HepG2 (cell line): ENCODE results near the gene CAMK2A. TPM values are rescaled to one million over a fixed set of nuclear protein-coding genes. Genes with fewer than 3 reads are reported as not detected.

Experiments used
- ATAC-seq: fragments of 200-7000 bp; cut with Tn5 transposase; 3 replicates; pipeline ENCODE4 v1.9.1; 2020; ENCODE audit warnings: mild to moderate bottlenecking, moderate library complexity
- BruUV-seq: library from RNA; stranded (reverse); fragments of 400-500 nt; replicated peaks from 2 replicates; lab custom pipeline; 2021; lab: Mats Ljungman, UMichigan
- CTCF ChIA-PET: fragments of 300-600 bp; formaldehyde crosslinking; extraction: SDS; loops from one replicate; lab custom pipeline; 2021; ENCODE audit warnings: low total read pairs, inconsistent platforms, low intra/inter-chr PET ratio; lab: Yijun Ruan, JAX
- POLR2A ChIA-PET: fragments of 350-600 bp; sonication (Branson Sonifier 250); formaldehyde crosslinking; loops from one replicate; lab custom pipeline; 2020; ENCODE audit warnings: antibody characterized with exemption, inconsistent platforms; lab: Yijun Ruan, JAX
- DNase-seq: peaks from one replicate; pipeline ENCODE4 v3.0.0-alpha.2; 2015; ENCODE audit warnings: low spot score
- FAIRE-seq: peaks from 3 replicates; lab custom pipeline; 2011; peaks lifted over from hg19 to GRCh38; lab: Jason Lieb, UNC
- H2AFZ ChIP-seq: one replicate; pipeline ENCODE4 v1.6.1; 2011; ENCODE audit warnings: low read length, inconsistent platforms
- H3K27ac ChIP-seq: fragments of 300-600 bp; 3 replicates; pipeline ENCODE4 v1.8.0; 2011; ENCODE audit warnings: mixed run types, mild to moderate bottlenecking, mixed read lengths, low read length, inconsistent platforms; ENCODE audit not compliant: insufficient read depth; ENCODE audit errors: extremely low read length
- H3K27me3 ChIP-seq, 2 experiments: fragments of 200-600 bp in 1 of 2; 2 replicates in 1 of 2; 3 replicates in 1 of 2; pipeline versions ENCODE4 v1.6.0 to v1.8.0; 2011; ENCODE audit warnings: low read length in 2 of 2, mild to moderate bottlenecking in 2 of 2, moderate library complexity in 2 of 2, inconsistent platforms in 1 of 2; ENCODE audit not compliant: insufficient read depth in 2 of 2, control insufficient read depth in 1 of 2
- H3K36me3 ChIP-seq, 2 experiments: fragments of 200-600 bp in 1 of 2; replicated peaks in 1 of 2; 2 replicates in 1 of 2; 3 replicates in 1 of 2; pipeline versions ENCODE4 v1.5.1 to v1.8.0; 2011; ENCODE audit warnings: low read length in 2 of 2, inconsistent platforms in 1 of 2; ENCODE audit not compliant: insufficient read depth in 2 of 2, control insufficient read depth in 1 of 2
- H3K4me1 ChIP-seq: 2 replicates; pipeline ENCODE4 v1.5.1; 2012; ENCODE audit warnings: low read length, inconsistent platforms; ENCODE audit not compliant: insufficient read depth
- H3K4me2 ChIP-seq: 2 replicates; pipeline ENCODE4 v1.6.0; 2011; ENCODE audit warnings: low read depth, low read length, inconsistent platforms
- H3K4me3 ChIP-seq, 3 experiments: fragments of 200-600 bp in 1 of 3; sonication (generic), shearing (Covaris generic) in 1 of 3; replicated peaks in 1 of 3; 2 replicates each; pipeline ENCODE4 v1.5.1; 2011 to 2016; ENCODE audit warnings: low read length in 3 of 3, inconsistent platforms in 2 of 3, low read depth in 2 of 3, mild to moderate bottlenecking in 2 of 3, control low read depth in 1 of 3, mixed read lengths in 1 of 3; ENCODE audit not compliant: insufficient read depth in 1 of 3
- H3K79me2 ChIP-seq: one replicate; pipeline ENCODE4 v1.6.1; 2011; ENCODE audit warnings: low read length, inconsistent platforms; ENCODE audit not compliant: insufficient read depth
- H3K9ac ChIP-seq: 2 replicates; pipeline ENCODE4 v1.6.0; 2011; ENCODE audit warnings: mild to moderate bottlenecking, low read depth, low read length, inconsistent platforms; ENCODE audit not compliant: insufficient read depth
- H3K9me3 ChIP-seq: 2 replicates; pipeline ENCODE4 v1.5.1; 2012; ENCODE audit warnings: mild to moderate bottlenecking, low read length
- H4K20me1 ChIP-seq: 2 replicates; pipeline ENCODE4 v1.6.0; 2011; ENCODE audit warnings: inconsistent platforms, mild to moderate bottlenecking, low read length, moderate library complexity; ENCODE audit not compliant: insufficient read depth
- AGO2 ChIP-seq: fragments of 200-400 bp; formaldehyde crosslinking; optimal IDR thresholded peaks from 2 replicates; pipeline ENCODE3; 2017; ENCODE audit warnings: mild to moderate bottlenecking, low read depth, low read length, moderate library complexity
- ATM ChIP-seq: fragments of 450-650 bp; IDR thresholded peaks from 2 replicates; pipeline ENCODE4 v1.7.1; 2017; ENCODE audit warnings: mild to moderate bottlenecking, borderline replicate concordance
- GATAD1 ChIP-seq: IDR thresholded peaks from 2 replicates; pipeline ENCODE4 v1.6.1; 2016; ENCODE audit warnings: missing genetic modification reagents, missing compliant biosample characterization
- KAT8 ChIP-seq: IDR thresholded peaks from 2 replicates; pipeline ENCODE4 v1.6.1; 2016; ENCODE audit warnings: missing genetic modification reagents, missing compliant biosample characterization
- KLF15 ChIP-seq: sonication (generic); formaldehyde crosslinking; IDR thresholded peaks from 2 replicates; pipeline ENCODE4 v1.8.1; 2023; ENCODE audit warnings: borderline replicate concordance, mild to moderate bottlenecking, inconsistent platforms, missing genetic modification reagents, mixed read lengths
- NR2C2 ChIP-seq: sonication (generic); formaldehyde crosslinking; IDR thresholded peaks from 2 replicates; pipeline ENCODE4 v1.4.0; 2020; ENCODE audit warnings: missing genetic modification reagents, mild to moderate bottlenecking, moderate library complexity, borderline replicate concordance
- PRMT3 ChIP-seq: sonication (generic); formaldehyde crosslinking; IDR thresholded peaks from 2 replicates; pipeline ENCODE4 v1.8.1; 2022; ENCODE audit warnings: low read depth, mild to moderate bottlenecking, moderate library complexity, missing genetic modification reagents, borderline replicate concordance
- RNF2 ChIP-seq: fragments of 450-650 bp; conservative IDR thresholded peaks from 2 replicates; pipeline ENCODE4 v1.6.1; 2016; ENCODE audit warnings: low read depth
- SP140L ChIP-seq: sonication (generic); formaldehyde crosslinking; IDR thresholded peaks from 2 replicates; pipeline ENCODE4 v1.4.0; 2020; ENCODE audit warnings: missing genetic modification reagents, borderline replicate concordance
- TFAP4 ChIP-seq: sonication (generic); IDR thresholded peaks from 2 replicates; pipeline ENCODE4 v1.6.1; 2016; ENCODE audit warnings: low read depth, borderline replicate concordance
- ZBTB37 ChIP-seq: sonication (generic); formaldehyde crosslinking; IDR thresholded peaks from 2 replicates; pipeline ENCODE4 v1.4.0; 2020; ENCODE audit warnings: mild to moderate bottlenecking, missing genetic modification reagents
- ZNF292 ChIP-seq: sonication (generic); formaldehyde crosslinking; IDR thresholded peaks from 2 replicates; pipeline ENCODE4 v1.8.1; 2022; ENCODE audit warnings: mild to moderate bottlenecking, low read depth, missing genetic modification reagents, borderline replicate concordance
- ZNF513 ChIP-seq: sonication (generic); formaldehyde crosslinking; conservative IDR thresholded peaks from 2 replicates; pipeline ENCODE4 v1.5.0; 2020; ENCODE audit warnings: missing genetic modification reagents
- ZNF546 ChIP-seq: sonication (generic); formaldehyde crosslinking; conservative IDR thresholded peaks from 2 replicates; pipeline ENCODE4 v1.8.1; 2023; ENCODE audit warnings: mild to moderate bottlenecking, missing genetic modification reagents
- ZNF616 ChIP-seq: sonication (generic); formaldehyde crosslinking; IDR thresholded peaks from 2 replicates; pipeline ENCODE4 v1.5.0; 2020; ENCODE audit warnings: low read depth, mild to moderate bottlenecking, missing genetic modification reagents
- WGBS: methylation state at CpG from one replicate; pipeline ENCODE4 v1.1.6; 2017; ENCODE audit warnings: low lambda C conversion rate; 5-methylcytosine and 5-hydroxymethylcytosine counted together
- in situ Hi-C: cut with HindIII; loops from 2 replicates; pipeline ENCODE4 v1.10.0; 2017; ENCODE audit warnings: low pct_unique_long_range_greater_than_20kb; ENCODE audit not compliant: extremely low pct_ligation_motif_present
- intact Hi-C: fragments of 100-400 bp; cut with micrococcal nuclease; formaldehyde crosslinking; loops from one replicate; pipeline ENCODE4 v1.10.0; 2022; ENCODE audit not compliant: unreplicated experiment
- polyA plus RNA-seq, 8 experiments: library from polyadenylated mRNA; depleted of rRNA in 3 of 8; stranded (reverse) in 7 of 8; unstranded in 1 of 8; fragments of >200 nt; fragmentation: Illumina TruSeq in 4 of 8; extraction: Trizol in 4 of 8; gene quantifications; 2 replicates each; pipeline versions ENCODE4 v1.2.1 to v1.2.3, GENCODE V29; 2011 to 2016; ENCODE audit warnings: low read depth in 4 of 8, missing spikeins in 1 of 8, mixed read lengths in 1 of 8; ENCODE audit not compliant: insufficient read depth in 1 of 8
- total RNA-seq, 5 experiments: library from RNA; depleted of rRNA; stranded (reverse); fragments of >200 nt; fragmentation: Illumina TruSeq; extraction: Trizol; gene quantifications; 2 replicates each; pipeline ENCODE4 v1.2.3, GENCODE V29; 2016; ENCODE audit warnings: low read depth in 1 of 5

CAMK2A gene
- total and polyA plus RNA-seq, 2 of the 13 experiments (the other 11 are each of a cell fraction or from before 2014, with no cell fraction given), result 0.11 TPM; not detected in 1

- no peak for ATAC-seq
- 92% methylated on average over 2 of the region's 2 CpGs for WGBS
- H3K79me2 ChIP-seq, result peaks cover 13% of the 10 kb centered on the region
- POLR2A ChIA-PET, result interaction anchor here (1.4 kb wide), 1 partner anchor 9 kb away, joined by 4 read pairs; no protein-coding TSS in a partner anchor
- no peak for DNase-seq
- H3K4me1 ChIP-seq, result peaks cover 94% of the 10 kb centered on the region
- H3K27ac ChIP-seq, result no peak overlapping the region
- FAIRE-seq, result no peak
- CTCF ChIA-PET, result no interaction called here
- intact Hi-C loops, result no loop called here
- H3K9ac ChIP-seq, result no peak overlapping the region
- no peaks in the 10 kb centered on the region for H3K27me3 ChIP-seq
- no TSS peak for BruUV-seq
- H3K4me2 ChIP-seq, result no peak overlapping the region
- in situ Hi-C loops, result no loop called here
- H2AFZ ChIP-seq, result peak overlapping the region; percentile 34
- H3K9me3 ChIP-seq, result no peaks in the 10 kb centered on the region
- no peaks in the 10 kb centered on the region for H3K36me3 ChIP-seq
- H4K20me1 ChIP-seq, result no peaks in the 10 kb centered on the region
- TF ChIP-seq ZBTB37 (CRISPR knock-in tag) (no peak), ZNF616 (CRISPR knock-in tag) (no peak), GATAD1 (CRISPR knock-in tag) (no peak), ZNF513 (CRISPR knock-in tag) (no peak), SP140L (no peak), AGO2 (no peak), KAT8 (CRISPR knock-in tag) (no peak), TFAP4 (no peak), RNF2 (no peak), NR2C2 (CRISPR knock-in tag) (no peak), ZNF292 (CRISPR knock-in tag) (no peak), KLF15 (CRISPR knock-in tag) (no peak), ZNF546 (no peak), PRMT3 (CRISPR knock-in tag) (no peak), ATM (no peak)
- H3K4me3 ChIP-seq, result no peak overlapping the region
Measured at GRCh38 chr5:150305095-150305494, 15.5 kb upstream of the CAMK2A start.
